CD4-positive, alpha-beta T cell (primary cell): Measurements from ENCODE around the gene DLX5. TPM values are rescaled to one million over a fixed set of nuclear protein-coding genes. Genes with fewer than 3 reads are reported as not detected.
"Not testable (repeated sequence)": the region's sequence is repeated elsewhere in the genome, so short reads cannot be mapped to it uniquely, and the experiment has no call there.

ENCODE experiments used
- ATAC-seq: fragments of 200-7000 bp; cut with Tn5 transposase; one replicate; pipeline ENCODE4 v1.10.0; 2022; ENCODE audit warnings: mild to moderate bottlenecking; ENCODE audit not compliant: poor library complexity
- CTCF ChIA-PET: fragments of 350-600 bp; sonication (Branson Sonifier 250); formaldehyde crosslinking; loops from one replicate; lab custom pipeline; 2021; ENCODE audit warnings: antibody characterized with exemption, inconsistent platforms; lab: Charles Lee
- POLR2A ChIA-PET: fragments of 350-600 bp; sonication (Branson Sonifier 250); formaldehyde crosslinking; loops from one replicate; lab custom pipeline; 2021; ENCODE audit warnings: antibody characterized with exemption, inconsistent platforms; lab: Charles Lee
- DNase-seq, 14 experiments: peaks; one replicate each; pipeline ENCODE4 v3.0.0-alpha.2; 2013 to 2020; ENCODE audit warnings: mixed read lengths in 2 of 14
- H3K27ac ChIP-seq, 2 donors: one replicate each; pipeline versions ENCODE4 v1.5.1 to v1.7.0; 2013; ENCODE audit warnings: low read length in 2 of 2, low read depth in 1 of 2, mild to moderate bottlenecking in 1 of 2
- H3K27me3 ChIP-seq, 2 experiments: 1 replicate in 1 of 2; 2 replicates in 1 of 2; pipeline versions ENCODE4 v1.6.1 to v1.7.0; 2013; ENCODE audit warnings: low read length in 2 of 2, control low read depth in 1 of 2, mild to moderate bottlenecking in 1 of 2, moderate library complexity in 1 of 2; ENCODE audit not compliant: insufficient read depth in 2 of 2, control insufficient read depth in 1 of 2
- H3K36me3 ChIP-seq: one replicate; pipeline ENCODE4 v1.6.1; 2013; ENCODE audit warnings: low read length, control low read depth; ENCODE audit not compliant: insufficient read depth
- H3K4me1 ChIP-seq: one replicate; pipeline ENCODE4 v1.6.1; 2013; ENCODE audit warnings: low read length, control low read depth; ENCODE audit not compliant: insufficient read depth
- H3K4me3 ChIP-seq: one replicate; pipeline ENCODE4 v1.5.1; 2013; ENCODE audit warnings: mild to moderate bottlenecking, low read length, moderate library complexity
- H3K9me3 ChIP-seq, 2 experiments: 1 replicate in 1 of 2; 2 replicates in 1 of 2; pipeline versions ENCODE4 v1.6.1 to v1.7.0; 2013; ENCODE audit warnings: low read length in 2 of 2, mild to moderate bottlenecking in 2 of 2, control low read depth in 1 of 2, moderate library complexity in 1 of 2; ENCODE audit not compliant: control insufficient read depth in 1 of 2, insufficient read depth in 1 of 2
- H3K27ac Mint-ChIP-seq: one replicate; pipeline ENCODE4 v1.8.0; 2020; ENCODE audit warnings: mixed read lengths
- H3K27me3 Mint-ChIP-seq: one replicate; pipeline ENCODE4 v1.8.0; 2021; ENCODE audit warnings: mixed read lengths
- H3K36me3 Mint-ChIP-seq: one replicate; pipeline ENCODE4 v1.8.0; 2021; ENCODE audit warnings: low read depth, mixed read lengths
- H3K4me1 Mint-ChIP-seq: one replicate; pipeline ENCODE4 v1.8.0; 2021; ENCODE audit warnings: low read depth, mixed read lengths
- H3K4me3 Mint-ChIP-seq: one replicate; pipeline ENCODE4 v1.8.0; 2020; ENCODE audit warnings: mild to moderate bottlenecking, mixed read lengths
- H3K9me3 Mint-ChIP-seq: one replicate; pipeline ENCODE4 v1.8.0; 2020; ENCODE audit warnings: mixed read lengths
- intact Hi-C, 2 experiments: fragments of 100-400 bp; cut with DNase I in 1 of 2; cut with micrococcal nuclease in 1 of 2; formaldehyde crosslinking; loops; one replicate each; pipeline versions ENCODE4 v1.15.1 to v1.9.0; 2023 to 2025; cut with DNase I, micrococcal nuclease
- polyA plus RNA-seq, 2 donors: library from polyadenylated mRNA; unstranded; fragments of 120-200 nt; gene quantifications; one replicate each; pipeline ENCODE4 v1.2.1, GENCODE V29; 2013
- total RNA-seq, 174 experiments: library from RNA in 2 of 174; stranded (reverse) in 2 of 174; gene quantifications; one replicate each; pipeline ENCODE4 v1.2.3 and lab custom pipeline; 2021 to 2026
- TF ChIP-seq, protein P1 (sequence below): fragments of 200-600 bp; IDR thresholded peaks from one replicate; pipeline ENCODE4 v1.8.0; 2022; ENCODE audit warnings: antibody characterized with exemption, mild to moderate bottlenecking

Gene DLX5
- total RNA-seq (not detected), total RNA-seq (lab: John Stamatoyannopoulos, UW) (0 to 0.22 (median 0) reads per million in 172 experiments)
- polyA plus RNA-seq (2013, experiment 1 of 2): not detected
- not detected for polyA plus RNA-seq (2013, experiment 2 of 2)

DNA sequence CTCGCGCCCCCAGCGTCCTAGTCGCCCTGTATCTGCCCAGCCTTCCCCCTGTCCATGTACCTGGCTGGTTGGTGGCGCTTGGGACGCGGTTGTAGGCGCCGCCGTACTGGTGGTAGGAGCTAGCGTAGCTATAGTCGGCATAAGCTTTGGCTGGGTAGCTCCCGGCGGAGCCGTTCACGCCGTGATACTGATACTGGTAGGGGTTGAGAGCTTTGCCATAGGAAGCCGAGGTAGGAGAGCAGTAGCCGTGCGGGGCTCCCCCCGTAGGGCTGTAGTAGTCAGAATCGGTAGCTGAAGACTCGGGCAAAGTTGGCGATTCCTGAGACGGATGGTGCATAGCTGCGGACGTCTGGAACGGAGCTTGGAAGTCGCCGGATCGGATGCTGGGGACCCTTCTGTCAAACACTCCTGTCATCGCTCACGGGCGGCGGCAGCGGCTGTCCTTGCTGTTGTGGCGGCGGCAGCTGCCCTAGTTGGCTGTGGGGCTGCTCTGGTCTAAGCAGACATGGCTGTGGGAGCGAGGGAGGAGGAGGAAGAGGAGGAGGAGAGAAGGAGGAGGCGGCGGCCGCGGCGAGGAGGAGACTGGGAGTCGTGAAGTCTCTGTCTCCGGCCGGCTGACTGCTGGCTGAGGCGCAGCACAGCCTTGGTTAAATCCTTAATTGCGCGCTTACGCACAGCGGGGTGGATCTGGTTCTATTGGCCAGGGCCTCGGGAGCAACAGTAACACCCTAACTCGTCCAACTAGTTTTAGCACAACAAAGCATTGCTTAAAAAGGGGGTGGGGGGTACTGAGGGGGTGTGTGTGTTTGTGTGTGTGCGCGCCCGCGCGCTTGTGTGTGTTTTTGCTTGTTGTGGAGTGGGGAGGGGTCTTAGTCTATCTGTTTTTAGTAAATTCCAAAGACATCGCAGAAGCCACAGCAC is at the start of gene DLX5:
Gene DLX5, minus strand, starts transcription at position 623 of the 921 bp plus-strand sequence. Its CDS starts 208 bp downstream, at position 415.
- ChIA-PET CTCF (interaction anchor here (0.5 kb wide), 1 partner anchor 483 kb away, joined by 3 read pairs; no protein-coding TSS in a partner anchor), POLR2A (no interaction called here)
- Mint-ChIP-seq H3K27ac (no peak within 1 kb of the TSS), H3K36me3 (no peaks in the 10 kb centered on the region), H3K27me3 (peaks cover 88% of the 10 kb centered on the region), H3K4me3 (peak within 1 kb of the TSS; percentile 36), H3K9me3 (no peaks in the 10 kb centered on the region), H3K4me1 (peaks cover 60% of the 10 kb centered on the region)
- ATAC-seq (no peak), DNase-seq (no peak)
- intact Hi-C loops: loop anchor here (5.0 to 10.0 kb wide), 4 partner anchors 607 to 842 kb away; no protein-coding TSS in a partner anchor
- H3K27ac ChIP-seq: no peak within 1 kb of the TSS
- H3K27me3 ChIP-seq: peaks cover 75 to 80% of the 10 kb centered on the region in 2 experiments
- peaks cover 0 to 38% of the 10 kb centered on the region in 2 experiments for H3K9me3 ChIP-seq
- H3K4me1 ChIP-seq: peaks cover 54% of the 10 kb centered on the region
- no peak within 1 kb of the TSS for H3K4me3 ChIP-seq
- no peaks in the 10 kb centered on the region for H3K36me3 ChIP-seq
- TF ChIP-seq, protein P1, sequence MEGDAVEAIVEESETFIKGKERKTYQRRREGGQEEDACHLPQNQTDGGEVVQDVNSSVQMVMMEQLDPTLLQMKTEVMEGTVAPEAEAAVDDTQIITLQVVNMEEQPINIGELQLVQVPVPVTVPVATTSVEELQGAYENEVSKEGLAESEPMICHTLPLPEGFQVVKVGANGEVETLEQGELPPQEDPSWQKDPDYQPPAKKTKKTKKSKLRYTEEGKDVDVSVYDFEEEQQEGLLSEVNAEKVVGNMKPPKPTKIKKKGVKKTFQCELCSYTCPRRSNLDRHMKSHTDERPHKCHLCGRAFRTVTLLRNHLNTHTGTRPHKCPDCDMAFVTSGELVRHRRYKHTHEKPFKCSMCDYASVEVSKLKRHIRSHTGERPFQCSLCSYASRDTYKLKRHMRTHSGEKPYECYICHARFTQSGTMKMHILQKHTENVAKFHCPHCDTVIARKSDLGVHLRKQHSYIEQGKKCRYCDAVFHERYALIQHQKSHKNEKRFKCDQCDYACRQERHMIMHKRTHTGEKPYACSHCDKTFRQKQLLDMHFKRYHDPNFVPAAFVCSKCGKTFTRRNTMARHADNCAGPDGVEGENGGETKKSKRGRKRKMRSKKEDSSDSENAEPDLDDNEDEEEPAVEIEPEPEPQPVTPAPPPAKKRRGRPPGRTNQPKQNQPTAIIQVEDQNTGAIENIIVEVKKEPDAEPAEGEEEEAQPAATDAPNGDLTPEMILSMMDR: no peak

DNA sequence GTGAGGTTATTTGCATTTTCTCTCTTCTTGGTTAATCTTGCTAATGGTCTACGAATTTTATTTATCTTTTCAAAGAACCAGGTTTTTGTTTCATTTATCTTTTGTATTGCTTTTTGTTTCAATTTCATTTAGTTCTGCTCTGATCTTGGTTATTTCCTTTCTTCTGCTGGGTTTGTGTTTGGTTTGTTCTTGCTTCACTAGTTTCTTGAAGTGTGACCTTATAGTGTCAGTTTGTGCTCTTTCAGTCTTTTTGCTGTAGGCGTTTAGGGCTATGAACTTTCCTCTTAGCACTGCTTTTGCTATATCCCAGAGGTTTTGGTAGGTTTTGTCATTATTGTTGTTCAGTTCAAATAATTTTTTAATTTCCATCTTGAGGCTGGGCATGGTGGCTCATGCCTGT is 47.4 kb upstream of the DLX5 start:
- H3K4me1 ChIP-seq, H3K36me3 ChIP-seq, H3K4me3 Mint-ChIP-seq, H3K27ac ChIP-seq, H3K4me3 ChIP-seq, H3K4me1 Mint-ChIP-seq, CTCF ChIA-PET, H3K36me3 Mint-ChIP-seq, DNase-seq, H3K27ac Mint-ChIP-seq, ATAC-seq, H3K9me3 ChIP-seq, H3K9me3 Mint-ChIP-seq, intact Hi-C loops, POLR2A ChIA-PET: not testable (repeated sequence)
- H3K27me3 ChIP-seq: peaks cover 5 to 12% of the 10 kb centered on the region in 2 experiments
- H3K27me3 Mint-ChIP-seq: peaks cover 53% of the 10 kb centered on the region

DNA sequence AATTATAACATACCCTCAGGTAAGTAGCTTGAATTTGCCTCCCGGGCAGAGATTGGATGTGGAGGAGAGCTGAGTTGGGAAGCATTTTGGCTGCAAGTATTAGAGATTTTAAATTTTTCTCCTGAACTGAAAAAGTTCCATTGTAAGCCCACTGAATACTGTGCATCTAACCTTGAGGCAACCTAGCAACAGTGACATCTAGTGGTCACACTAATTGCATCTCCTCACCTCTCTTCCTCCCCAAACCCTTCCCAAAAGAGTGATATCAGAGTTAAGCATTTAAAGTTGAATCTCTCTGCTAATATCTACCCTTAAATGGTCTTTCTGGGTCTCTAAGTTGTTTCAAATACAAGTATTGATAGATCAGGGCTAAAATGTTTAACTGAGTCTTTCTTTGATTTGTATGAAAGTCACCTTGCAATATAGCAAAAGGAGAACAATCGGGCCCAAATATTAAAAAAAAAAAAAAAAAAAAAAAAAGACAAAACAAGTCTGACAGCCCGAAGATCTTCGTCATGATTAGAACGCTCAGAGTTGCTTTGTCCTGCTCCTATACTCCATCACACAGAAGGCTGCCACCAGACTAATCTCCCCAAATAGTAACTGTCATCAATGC is 40.4 kb upstream of the DLX5 start:
- no peak overlapping the region for H3K27ac ChIP-seq
- Mint-ChIP-seq H3K4me3 (no peak overlapping the region), H3K36me3 (no peaks in the 10 kb centered on the region), H3K4me1 (no peaks in the 10 kb centered on the region), H3K9me3 (peaks cover 2% of the 10 kb centered on the region), H3K27ac (no peak overlapping the region), H3K27me3 (peaks cover 4% of the 10 kb centered on the region)
- no peaks in the 10 kb centered on the region for H3K4me1 ChIP-seq
- peaks cover 0 to 2% of the 10 kb centered on the region in 2 experiments for H3K27me3 ChIP-seq
- DNase-seq: peak in 5 of 14 experiments; percentile 1 to 67 (median 41)
- no peaks in the 10 kb centered on the region for H3K9me3 ChIP-seq
- no peaks in the 10 kb centered on the region for H3K36me3 ChIP-seq
- peak; percentile 55 for ATAC-seq
- CTCF ChIA-PET: no interaction called here
- intact Hi-C loops: loop anchor here (1.0 to 2.0 kb wide), 2 partner anchors 1148 kb away; no protein-coding TSS in a partner anchor
- no peak overlapping the region for H3K4me3 ChIP-seq
- TF ChIP-seq, protein P1: peak; percentile 77
- POLR2A ChIA-PET: no interaction called here
